ENCODE results near the gene FBN2.
"Not testable (repeated sequence)": the region's sequence is repeated elsewhere in the genome, so short reads cannot be mapped to it uniquely, and the experiment has no call there.

Gene FBN2

DNA sequence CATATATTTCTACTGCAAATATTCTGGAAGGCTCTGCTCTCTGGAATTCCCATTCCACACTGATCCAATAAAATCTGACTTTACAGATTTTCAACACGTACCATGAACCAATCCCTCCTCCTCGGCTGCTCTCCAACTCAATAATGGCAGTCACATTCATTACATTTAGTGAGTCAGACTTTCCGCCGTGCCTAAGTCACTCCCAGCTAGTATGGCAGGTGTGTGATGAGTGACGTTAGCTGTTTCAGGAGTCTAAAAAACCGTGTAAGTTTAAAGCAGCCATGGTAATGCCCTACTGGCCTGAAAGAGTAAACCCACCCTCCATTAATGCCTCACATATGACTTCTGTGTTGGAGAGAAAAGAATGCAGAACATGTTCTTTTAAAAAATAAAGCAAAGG lies 3.3 kb downstream of the FBN2 start:
- DNase-seq (ENCODE audit: low read depth in 2 of 2) = no peak

DNA sequence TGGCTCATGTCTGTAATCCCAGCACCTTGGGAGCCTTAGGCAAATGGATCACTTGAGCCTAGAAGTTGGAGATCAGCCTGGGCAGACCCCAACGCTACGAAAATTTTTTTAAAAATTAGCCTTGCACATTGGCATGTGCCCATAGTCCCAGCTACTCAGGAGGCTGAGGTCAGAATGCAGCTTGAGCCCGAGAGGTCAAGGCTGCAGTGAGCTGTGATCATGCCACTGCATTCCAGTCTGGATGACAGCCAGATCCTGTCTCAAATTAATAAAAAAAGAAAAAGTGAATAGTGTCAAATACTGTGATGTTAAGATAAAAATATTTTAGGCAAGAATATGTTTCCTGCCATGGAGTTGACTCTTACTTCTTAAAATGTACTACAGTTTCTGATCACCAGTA lies 5.3 kb downstream of the FBN2 start:
- DNase-seq (ENCODE audit: low read depth in 2 of 2) = no peak

DNA sequence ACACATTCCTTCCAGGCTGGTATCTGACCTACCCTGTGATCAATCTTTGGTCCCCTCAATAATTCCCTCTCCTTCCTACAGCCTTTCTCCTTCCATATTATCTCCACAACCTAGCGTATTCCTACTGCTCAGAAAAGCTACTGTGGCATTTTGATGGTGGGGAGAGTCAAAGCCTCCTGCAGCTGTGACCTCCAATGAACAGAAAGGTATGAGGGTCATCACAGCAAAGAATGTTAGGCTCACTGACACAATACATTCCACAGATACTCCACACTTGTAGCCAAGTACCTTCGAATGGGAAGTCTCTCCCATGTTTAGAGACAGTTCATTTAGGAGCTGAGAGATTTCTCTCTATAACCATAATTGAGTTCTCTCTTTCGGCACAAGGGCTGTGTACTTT lies 5.9 kb downstream of the FBN2 start:
- no peak for DNase-seq (ENCODE audit: low read depth in 2 of 2)

DNA sequence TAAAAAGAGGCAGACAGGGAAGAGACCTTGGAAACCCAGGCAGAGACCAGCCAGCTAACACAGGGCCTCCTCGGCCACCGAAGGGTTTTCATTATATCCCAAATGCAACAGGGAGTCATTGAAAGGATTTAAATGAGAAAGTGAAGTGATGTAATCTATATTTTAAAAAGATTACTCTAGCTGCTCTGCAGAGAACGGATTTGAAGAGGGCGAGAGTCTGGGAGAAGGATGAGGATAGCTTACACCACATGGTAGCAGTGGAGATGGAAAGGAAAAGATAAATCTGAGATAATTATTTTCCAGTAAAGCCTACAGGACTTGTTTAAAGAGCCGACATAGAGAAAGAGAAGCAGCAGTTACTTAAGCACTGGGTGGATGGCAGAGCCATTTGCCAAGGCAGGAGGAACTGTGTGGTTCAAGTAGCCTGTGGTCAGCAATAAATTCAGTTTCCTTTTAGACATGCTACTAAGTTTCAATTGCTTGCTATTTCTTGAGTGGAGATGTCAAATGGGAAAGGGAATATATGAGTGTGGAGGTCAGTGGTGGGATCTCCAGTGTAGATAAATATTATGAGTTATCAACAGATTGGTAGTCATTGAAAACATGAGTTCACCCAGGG lies 9.3 kb downstream of the FBN2 start:
- no peak for DNase-seq (ENCODE audit: low read depth in 2 of 2)

DNA sequence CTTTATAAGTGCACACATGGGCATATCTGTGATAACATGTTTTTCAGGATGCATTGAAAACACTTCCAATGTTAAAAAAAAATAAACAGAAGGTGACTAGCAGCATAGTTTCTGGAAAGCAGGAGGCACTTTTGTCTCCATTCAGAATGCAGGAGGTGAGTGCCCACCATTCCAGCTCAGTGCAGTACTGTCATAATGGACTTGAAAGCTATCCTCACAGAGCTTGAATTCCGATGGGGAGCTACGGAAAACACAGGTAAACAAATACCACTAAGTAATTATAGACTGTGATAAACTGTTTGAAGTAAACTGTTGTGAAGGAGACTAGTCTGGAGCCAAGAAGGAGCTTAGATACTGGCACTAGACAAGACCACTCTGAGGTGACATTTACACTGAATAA lies 9.9 kb downstream of the FBN2 start:
- DNase-seq (ENCODE audit: low read depth in 2 of 2) = no peak

DNA sequence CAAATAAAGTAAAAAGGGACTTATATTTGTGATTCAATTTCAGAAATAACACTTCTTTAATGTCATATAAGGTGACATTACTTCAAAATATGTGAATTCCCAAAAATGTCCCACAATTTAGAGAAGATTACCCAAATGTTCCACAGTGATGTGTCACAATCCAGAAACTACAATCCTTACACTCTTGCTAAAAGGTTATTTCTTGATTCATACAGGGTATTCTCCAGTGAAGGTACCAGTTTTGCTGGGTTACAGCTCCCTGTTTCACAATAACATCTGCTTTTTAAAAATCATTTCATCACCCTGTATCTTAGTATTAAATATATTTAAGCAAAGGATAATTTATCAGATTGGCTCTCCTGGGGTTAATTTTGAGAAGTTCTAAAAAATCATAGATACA lies 11.0 kb downstream of the FBN2 start:
- DNase-seq (ENCODE audit: low read depth in 2 of 2) = no peak

DNA sequence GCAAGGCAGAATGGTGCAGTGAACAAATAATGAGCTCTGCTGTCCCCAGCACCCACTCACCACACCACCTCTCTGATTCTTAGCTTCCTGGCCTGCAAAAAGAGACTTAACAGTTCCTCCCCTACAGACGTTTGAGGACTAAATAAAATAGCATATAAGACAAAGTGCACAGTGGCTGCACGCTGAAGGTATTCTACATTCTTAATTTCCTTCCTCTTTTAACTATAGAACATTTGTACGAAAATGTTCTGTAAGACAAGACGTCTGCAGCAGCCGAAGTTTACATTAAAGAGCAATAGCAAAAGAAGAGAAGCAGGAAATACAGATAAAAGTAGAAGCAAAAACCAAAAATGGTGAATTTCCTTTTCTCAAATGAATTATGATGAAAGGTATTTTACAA lies 15.7 kb downstream of the FBN2 start:
- DNase-seq (ENCODE audit: low read depth in 2 of 2) = no peak

DNA sequence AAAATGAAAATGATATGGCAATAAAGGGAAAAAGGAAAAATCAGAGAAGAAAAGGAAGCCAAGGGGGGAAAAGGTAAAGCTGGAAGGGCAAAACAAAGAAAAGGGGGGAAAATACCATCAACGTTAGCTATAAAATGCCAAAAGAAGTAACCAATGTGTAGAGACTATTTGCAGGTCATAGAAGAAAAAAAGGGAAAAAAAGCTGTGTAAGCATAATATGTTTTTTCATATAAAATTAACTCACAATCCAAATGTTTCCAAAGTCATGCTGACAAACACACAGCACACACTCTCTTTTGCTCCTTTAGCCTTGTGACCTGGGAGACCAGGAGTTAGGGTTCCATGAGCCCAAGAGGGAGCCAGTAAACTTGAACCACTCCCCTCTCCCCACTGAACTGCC lies 18.2 kb downstream of the FBN2 start:
- no peak for DNase-seq (ENCODE audit: low read depth in 2 of 2)

DNA sequence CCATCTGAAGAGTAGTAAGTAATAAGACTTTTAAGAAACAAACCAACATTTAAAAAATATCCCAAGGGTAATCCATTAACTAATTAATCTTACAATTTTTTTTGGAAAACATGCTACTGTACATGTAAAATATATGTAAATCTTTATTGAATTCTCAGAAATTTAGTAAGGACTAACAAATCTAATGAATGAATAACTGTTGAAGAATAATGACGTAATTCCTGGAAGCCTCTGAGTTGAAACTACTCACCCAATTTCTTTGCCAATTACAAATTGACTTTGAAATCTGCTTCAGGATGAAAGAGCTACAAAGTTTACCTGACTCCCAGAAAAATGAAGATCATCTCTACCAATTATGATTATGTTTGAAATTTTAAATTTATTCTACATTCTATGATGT lies 21.1 kb downstream of the FBN2 start:
- DNase-seq (ENCODE audit: low read depth in 2 of 2) = no peak

DNA sequence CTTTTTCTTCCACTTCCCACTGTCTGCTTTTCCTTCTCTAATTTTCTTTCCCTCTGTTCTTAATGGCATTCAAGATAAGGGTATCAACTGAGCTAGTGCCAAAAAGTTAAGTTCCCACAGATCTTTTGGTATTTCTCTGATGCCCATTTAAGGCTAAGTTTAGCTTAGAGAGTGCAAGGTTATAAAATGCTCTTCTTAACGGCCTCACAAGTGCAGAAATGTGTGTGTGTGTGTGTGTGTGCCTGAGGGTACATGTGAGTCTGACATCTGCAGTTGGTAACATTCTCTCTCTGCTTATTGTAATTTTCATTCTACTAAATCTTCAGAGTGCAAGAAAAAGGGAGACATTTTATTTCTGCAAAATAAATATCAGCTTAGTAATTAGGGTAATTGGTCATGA lies 24.2 kb downstream of the FBN2 start:
- no peak for DNase-seq (ENCODE audit: low read depth in 2 of 2)

DNA sequence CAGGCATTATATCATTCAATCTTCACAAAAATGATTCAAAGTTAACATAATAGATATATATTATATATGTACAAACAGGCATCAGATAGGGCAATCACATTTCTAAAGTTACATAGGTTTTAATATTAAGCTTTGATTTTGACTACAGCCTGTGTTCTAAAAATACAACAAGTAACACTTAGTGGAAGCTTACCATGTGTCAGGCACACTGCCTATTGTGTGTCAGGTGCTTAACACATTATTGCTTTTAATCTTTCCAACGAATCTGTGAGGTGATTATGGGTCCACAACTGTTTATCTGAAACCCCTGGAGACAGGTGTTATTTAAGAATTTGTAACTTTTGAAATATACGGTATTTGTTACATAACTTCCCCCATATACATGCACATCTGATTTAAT lies 25.2 kb downstream of the FBN2 start:
- no peak for DNase-seq (ENCODE audit: low read depth in 2 of 2)

DNA sequence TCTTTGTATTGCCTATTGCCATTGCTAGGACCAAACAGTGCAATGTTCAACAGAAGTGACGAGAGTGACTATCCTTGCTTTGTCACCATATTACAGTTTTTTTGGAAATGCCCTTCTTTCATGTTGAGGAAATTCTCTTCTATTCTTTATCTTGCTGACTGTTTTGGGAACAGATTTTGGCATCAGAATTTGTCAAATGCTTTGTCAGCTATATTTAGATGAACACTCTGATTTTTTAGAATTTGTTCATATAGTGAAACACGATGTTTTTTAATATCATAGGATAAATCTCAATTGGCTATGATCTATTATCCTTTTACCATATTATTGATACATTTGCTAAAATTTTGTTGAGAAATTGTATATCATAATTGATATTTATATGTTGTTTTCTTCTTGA lies 31.4 kb downstream of the FBN2 start:
- DNase-seq (ENCODE audit: low read depth in 2 of 2) = no peak

DNA sequence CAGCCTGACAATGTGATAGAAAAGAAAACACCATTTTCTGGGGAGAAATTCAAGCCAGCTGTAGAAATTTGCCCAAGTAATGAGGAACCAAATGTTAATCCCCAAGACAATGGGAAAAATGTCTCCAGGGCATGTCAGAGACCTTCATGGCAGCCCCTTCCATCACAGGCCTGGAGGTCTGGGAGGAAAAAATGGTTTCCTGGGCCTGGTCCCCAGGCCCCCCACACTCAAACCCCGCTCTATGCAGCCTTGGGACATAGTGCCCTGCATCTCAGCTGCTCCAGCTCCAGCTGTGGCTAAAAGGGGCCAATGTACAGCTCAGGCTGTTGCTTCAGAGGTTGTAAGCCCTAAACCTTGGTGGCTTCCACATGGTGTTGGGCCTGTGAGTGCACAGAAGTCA lies 34.3 kb downstream of the FBN2 start:
- not testable (repeated sequence) for DNase-seq (ENCODE audit: low read depth in 2 of 2)

DNA sequence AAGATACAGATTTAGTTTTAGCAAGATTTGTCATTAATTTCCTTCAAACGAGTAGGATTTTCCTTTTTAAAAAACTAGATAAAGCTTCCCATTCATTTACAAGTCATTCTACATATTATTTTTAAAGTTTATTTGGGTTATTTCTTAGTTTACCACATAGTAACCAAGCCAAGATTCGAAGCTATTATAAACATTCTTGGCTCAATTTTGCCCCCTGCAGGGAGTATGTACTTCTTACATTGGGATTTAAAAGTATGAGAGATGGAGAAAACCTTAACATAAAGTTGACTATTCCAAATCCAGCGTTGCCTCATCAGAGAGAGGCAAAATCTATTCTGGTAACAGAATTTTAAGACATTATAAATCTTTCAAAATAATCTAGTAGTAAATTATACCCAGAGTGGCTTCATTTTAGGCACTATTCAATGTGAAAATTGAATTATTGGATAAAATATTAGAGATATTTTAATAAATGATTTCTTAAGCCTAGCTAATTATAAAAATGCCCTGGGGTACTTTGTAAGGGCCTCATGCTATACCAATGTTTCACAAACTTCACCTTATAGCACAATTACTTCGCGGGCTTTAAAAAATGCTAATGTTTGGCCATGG lies 39.1 kb downstream of the FBN2 start:
- no peak for DNase-seq (ENCODE audit: low read depth in 2 of 2)

DNA sequence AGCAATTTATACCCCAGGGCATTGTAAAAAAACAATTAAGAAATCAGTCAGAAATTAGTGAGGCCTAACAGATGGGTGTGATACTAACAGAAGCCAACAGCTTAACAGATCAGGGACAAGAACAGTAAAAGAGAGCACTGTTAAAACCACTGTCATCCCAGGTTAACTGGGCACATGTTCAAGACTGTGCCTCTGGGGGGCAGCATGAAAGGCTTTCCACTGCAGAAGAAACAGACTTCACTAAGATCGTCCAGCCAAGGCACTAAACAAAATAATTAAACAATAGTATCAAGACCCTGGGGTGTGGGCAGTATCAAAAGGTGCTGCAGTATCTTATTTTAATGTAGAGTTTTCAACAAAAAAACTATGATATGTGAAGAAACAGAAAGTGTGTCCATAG lies 43.5 kb downstream of the FBN2 start:
- no peak for DNase-seq (ENCODE audit: low read depth in 2 of 2)

DNA sequence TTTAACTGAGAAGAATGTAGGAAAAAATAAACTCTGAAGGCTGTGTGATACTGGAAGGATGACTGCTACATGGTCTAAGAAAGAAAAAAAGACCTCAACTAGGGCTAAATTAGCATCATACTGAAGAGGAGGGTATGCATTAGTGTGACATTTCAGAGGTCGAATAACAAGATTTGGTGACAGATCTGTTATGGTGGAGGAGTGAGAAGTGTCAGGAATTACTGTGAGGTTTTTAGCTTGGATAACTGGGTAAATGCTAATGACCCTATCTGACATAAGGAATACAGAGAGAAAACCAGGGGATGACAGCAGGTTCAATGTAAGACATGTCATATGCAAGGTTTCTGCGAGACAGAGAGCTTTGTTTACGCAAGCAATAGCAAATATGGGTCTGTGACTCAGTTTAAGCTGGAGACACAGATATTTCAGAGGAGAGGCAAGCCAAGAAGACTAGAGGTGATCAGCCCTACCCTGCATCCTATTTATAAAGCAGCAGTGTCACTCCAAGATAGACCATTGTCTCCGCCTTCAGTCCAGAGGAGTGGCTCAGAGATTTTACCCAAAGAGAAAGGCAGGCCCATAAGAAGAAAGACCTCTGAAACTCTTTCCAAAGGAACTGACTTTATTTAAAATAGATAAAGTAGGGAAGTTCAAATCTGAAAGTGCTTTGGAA lies 44.3 kb downstream of the FBN2 start:
- no peak for DNase-seq (ENCODE audit: low read depth in 2 of 2)

DNA sequence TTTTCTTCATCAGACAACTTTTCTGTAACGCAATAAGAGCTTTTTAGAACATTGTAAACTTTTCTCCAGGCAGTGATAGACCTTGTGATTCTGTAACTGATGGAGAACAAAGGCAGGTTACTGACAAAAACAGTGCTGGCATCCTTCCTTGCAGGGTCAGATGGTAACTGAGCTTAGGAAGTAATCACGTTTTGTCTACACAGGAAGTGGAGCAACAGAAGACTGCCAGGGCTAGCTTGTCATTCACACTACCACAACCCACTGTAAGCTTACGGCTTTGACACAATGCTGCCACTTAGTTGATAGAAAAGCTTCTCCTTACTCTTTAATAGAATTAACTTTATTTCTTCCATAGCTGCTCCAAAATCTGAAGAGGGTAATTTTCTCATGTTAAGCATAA lies 46.8 kb downstream of the FBN2 start:
- DNase-seq (ENCODE audit: low read depth in 2 of 2) = no peak

DNA sequence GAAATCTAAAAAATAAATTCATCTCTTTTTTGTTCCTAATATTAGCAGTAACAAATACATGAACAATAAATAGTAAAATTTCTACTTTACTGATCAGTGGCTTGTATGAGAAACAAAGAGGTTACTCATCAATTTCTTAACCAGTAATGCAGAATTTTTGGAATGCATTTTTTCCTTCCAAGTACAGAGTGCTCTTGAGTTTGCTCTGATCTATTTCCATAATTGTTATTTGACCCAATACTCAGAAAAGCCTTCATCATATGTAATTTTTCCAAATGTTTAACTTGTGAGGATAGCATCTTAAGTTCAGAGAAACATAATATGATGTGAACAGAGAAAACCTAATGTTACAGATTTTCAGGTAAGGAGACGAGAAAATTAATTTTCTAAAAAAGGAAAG lies 47.3 kb downstream of the FBN2 start:
- no peak for DNase-seq (ENCODE audit: low read depth in 2 of 2)

DNA sequence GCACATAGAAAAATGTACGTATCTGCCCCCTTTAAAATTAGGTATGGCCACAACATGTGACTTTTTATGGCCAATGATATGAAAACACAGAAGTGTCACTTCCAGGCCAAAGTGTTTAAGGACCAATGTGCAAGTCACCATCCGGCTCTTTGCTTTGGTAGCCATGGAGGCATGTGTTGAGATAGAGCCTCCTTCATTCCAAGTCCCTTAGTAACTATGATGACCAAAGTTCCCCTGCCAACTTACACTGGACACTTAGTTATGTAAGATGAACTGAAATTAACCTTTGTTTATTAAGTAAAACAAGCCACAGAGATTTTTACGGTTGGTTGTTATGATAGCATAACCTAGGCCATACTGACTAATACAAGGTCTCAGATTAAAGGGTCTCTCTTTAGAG lies 51.0 kb downstream of the FBN2 start:
- DNase-seq (ENCODE audit: low read depth in 2 of 2) = no peak

DNA sequence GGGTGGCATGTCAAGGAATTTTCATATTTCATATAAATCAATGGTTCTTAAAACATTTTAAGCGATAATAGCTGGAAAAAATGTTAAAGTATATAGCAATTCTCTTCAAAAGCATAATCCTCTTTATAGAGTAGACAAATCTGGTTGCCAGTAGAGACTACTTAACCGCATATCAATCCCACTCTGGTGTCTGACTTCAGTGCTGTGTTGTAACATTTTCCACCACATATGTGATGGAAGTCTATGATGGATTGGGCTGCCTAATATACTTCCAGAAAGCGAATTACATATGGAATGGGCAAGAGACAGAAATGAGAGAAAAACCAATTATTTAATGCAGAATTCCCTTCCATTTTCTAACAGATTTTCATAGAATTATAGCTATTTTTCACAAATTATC lies 54.3 kb downstream of the FBN2 start:
- DNase-seq (ENCODE audit: low read depth in 2 of 2) = no peak

DNA sequence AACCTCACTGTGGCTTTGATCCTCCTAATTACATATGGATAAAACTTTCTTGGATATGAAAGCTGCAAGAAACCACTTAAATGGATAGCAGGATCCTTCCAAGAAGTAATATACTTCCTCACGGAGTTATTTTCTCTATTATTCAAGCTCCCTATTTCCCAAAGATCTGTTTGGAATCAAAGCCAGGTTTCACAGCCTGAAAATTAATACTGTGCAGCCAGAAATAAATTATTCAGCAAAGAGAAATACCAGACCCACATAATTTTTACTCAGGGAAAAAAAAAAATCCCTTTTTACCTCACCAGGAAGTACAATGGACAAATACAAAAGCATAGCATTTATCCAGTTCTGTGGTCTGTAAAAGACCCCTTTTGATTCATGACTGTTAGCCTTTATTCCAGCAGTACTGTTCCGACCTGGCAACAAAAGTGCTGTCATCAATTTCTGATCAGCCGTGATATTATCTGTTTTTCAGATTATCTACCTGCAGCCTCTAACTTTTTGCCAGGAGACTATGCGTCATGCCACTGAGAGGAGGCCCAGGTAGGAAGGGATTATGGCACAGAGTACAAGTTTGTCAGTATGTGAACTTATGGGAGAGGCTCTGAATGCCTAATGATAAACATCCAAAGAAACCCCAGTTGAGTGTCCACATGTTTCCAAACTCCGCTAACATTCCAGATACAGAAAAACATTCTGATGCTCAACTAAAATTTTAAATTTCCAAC lies 57.0 kb downstream of the FBN2 start:
- no peak for DNase-seq (ENCODE audit: low read depth in 2 of 2)

DNA sequence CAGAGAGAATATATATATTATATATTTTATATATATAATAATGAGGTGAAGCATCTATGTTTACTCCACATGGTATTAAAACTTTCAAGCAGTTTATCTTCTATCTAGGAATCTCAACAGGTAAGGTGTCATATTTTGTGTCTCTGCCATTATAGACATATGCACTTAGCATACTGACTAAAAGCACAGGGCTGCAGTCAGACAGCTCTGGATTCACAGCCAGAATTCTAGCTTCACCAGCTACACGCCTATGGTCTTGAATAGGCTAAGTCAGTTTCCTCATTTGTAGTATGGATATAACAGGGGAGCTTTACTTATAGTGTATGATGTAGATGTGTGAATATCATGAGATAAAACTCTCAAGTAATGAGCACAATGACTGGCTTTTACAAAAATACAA lies 57.9 kb downstream of the FBN2 start:
- no peak for DNase-seq (ENCODE audit: low read depth in 2 of 2)
